HG02884 (cell line): Measurements from ENCODE around the gene CTU2.

ENCODE experiments used
- ATAC-seq: cut with Tn5 transposase; IDR thresholded peaks from one replicate; pipeline ENCODE4 v1.9.1; 2021; ENCODE audit warnings: mild to moderate bottlenecking, moderate library complexity; ENCODE audit not compliant: unreplicated experiment

Gene CTU2

DNA sequence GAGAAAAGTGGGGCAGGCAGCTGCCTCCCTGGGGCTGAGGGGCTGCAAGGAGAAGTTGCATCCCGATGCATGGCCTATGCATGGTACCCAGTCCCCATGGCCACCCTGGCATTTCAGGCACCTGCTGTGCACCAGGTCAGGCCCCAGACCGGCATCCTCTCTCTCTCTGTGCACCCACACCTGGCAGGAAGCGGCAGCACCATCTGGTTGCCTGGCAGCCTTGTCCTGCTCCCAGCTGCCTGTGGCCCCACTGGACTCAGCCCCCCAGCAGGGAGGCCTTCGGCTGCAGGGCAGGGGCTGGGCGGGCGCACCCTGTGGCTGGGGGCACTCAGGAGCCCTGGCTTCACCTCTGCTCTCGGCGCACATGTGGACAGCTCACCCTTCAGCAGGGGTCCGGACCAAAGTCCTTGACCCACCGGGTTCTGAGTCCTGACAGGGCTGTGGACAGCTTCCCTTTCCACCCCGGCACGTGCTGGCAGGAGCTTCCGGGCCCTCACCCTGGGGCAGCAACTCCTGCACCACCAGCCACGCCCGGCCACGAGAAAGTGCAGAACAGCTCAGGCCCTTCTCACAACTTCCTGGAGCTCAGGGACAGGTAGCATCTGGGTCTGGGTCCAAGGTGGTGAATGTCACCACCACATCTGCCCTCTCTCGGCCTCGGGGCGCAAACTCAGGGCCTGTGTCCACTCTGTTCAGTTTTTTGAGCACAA is 36.7 kb downstream of the CTU2 start:
- ATAC-seq, result no peak

DNA sequence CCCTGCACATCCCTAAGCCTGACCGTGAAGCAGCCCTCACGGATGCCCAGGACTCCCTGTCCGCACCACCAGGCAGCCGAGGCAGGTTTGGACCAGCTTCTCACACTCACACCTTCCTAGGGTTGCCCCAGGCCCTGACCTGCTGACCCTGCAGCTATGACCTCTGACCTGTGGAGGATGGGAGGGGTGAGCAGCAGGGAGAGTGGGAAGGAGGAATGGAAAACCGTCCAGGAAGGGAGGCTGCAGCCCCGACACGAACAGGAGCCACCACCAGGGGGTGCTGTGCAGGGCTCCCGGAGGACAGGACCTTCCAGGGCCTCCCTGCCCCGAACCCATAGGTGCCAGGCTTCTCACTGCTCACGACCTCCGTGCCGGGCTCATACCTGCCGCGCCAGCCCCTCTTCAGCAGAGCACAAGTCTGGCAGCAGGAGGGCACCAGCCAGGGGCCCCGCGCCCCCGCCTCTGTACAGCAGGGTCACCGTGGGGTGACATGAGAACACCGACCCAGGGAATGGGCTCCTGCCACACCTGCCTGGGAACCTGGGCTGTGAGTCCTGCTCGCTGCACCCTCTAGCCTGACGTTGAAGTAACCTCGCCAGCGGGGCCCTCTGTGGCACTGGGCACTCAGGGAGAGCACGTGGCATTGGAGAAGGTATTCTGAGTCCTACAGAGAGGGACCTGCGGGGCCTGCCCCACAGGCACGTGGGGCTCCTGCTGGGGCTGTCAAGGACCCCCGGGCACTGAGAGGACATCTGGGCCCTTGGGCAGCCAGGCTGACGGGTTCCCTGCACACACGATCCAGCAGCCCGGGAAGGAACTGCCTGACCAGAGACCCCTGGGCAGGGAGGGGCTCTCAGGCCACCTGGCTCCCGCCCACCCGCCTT is 37.6 kb downstream of the CTU2 start:
- no peak for ATAC-seq

DNA sequence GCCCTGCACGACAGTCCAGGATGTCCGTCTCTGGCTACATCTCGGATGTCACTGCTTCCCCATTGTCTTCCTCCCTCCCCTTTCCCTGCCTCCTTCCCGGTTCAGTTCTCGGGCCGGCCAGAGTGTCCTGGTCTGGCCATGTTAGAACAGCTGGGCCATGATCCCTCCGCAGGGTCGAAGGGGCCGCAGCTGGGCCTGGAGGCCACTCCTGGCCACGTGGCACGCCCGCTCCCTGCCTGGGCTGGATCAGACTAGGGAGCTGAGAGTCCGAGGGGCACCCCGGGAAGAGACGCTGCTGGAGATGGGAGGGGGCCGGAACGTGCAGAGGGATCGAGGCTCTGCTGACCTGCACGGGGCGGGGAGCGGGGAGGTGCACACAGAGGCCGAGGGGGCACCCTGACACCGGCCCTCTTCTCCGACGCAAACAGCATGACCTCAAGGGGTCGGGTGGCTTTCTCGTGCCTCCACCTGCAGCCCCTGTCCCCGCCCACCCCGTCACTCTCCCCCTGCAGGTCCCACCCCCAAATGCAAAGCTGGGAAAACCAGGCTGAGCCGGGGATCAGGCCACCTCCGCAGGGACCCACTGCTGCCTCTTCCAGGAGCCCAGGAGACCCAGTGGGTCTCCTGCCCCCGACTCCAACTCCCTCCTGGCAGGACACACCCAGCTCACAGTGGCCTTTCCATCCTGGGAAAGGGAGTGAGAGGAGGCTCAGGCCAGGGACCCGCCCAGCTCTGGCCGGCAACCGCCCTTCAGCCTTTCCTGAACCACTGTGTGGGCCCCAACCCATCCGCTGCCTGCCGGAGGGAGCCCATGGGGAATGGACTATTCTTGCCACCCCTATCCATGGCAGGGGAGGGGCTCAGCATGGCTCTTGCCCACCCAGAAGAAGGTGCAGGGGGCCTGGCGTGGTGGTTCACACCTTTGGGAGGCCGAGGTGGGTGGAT is 38.5 kb downstream of the CTU2 start:
- no peak for ATAC-seq

DNA sequence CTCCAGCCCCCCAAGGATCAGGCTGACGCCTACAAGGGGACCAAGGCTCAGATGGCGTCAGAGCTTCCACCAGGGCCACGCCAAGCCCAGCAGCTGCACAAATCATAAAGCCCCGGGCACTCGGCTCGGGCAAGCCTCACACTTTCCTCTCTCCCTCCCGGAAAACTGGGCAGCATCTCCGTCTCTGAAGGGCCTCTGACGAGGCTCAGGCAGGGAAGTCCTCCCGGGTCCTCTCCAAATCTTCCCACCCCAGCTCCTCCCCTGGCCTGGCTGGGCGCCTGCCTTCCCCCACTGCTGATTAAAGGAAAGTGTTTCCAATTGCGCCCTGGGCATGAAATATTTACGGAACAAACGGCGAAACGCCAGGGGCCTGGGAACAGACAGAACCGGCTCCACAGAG is 40.2 kb downstream of the CTU2 start:
- ATAC-seq, result no peak

DNA sequence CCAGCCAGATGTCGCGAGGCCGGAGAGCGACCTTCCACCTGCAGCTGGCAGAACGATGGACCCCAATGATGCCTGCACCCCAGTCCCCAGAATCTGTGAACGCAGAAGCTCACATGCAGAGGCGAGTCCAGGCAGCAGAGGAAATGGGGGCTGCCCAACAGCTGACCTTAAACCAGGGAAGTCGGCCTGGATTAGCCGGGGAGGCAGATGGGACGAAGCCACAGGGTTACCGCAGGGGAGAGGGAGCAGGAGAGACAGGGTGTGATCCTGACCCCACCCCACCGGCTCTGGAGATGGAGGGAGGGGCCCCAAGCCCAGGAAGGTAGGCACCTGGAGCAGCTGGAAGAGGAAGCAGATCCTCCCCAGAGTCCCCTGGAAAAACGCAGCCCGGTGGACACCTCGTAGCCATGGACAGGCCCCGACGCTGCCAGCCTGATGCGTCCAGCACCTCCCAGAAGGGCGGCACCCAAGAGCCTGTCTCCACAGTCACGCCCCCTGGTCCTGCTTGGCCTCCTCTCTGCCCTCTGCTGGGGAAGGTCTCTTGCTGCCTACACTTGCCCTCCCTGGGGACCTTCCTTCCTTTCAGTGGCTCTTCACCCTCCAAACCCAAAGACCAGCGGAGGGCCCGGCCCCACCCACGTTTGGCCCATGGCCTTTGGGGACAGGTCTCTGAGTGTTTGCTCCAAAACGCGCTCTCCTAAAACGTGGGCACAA is 41.4 kb downstream of the CTU2 start:
- ATAC-seq, result no peak

DNA sequence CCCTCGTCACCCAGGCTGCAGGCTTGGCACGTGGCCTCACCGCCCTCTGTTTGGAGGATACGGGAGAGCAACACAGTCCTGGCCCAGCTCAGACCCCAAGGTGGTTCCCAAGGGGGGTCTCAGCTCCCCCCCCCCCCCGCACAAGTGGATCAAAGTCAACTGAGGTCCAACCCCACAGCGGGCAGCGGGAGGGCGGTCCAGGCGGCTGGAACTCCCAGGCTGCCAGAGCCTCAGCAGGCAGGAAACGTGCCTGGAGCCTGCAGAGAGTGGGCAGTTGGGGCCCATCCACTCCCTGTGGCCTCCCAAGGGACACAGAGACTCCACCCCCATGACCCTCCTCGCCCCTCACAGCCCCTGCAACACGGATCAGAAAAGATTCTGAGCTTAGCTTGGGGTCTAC is 42.1 kb downstream of the CTU2 start:
- no peak for ATAC-seq

DNA sequence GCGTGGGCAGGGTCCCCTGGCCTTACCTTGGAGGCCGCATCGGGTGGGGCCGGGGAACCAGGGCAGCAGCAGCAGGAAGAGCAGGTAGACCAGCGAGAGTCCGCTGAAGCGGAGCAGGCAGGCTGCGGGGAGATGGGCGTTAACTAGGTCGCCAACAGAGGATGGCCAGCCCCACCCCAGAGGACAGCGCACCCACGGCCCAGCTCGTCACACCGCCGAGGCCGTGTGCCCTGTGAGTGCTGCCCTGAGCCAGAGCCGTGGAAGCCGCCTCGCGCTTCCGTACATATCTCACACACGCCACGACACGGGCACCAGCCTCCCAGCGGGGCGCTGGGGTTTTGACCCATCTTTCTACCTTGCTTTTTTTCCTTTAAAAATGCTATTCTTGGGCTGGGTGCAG is 43.1 kb downstream of the CTU2 start:
- ATAC-seq, result no peak

DNA sequence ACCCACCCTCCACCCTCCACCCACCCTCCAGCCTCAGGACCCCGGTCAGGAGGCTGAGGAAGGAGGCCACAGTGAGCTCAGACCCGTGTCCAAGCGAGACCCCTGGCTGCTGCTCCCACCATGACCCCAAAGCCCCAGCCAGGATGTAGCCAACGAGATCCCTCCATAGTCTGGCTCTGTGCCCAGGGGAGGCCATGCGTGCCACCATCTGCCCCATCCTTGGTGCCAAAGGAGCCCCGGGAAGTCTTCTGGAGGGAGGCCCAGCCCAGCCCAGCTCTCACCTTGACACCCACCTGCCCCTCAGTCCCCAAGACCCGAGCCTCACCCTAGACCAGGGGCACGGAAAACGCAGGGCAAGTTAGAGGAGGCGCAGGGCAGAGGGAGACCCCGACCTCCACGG is 44.6 kb downstream of the CTU2 start:
- no peak for ATAC-seq

DNA sequence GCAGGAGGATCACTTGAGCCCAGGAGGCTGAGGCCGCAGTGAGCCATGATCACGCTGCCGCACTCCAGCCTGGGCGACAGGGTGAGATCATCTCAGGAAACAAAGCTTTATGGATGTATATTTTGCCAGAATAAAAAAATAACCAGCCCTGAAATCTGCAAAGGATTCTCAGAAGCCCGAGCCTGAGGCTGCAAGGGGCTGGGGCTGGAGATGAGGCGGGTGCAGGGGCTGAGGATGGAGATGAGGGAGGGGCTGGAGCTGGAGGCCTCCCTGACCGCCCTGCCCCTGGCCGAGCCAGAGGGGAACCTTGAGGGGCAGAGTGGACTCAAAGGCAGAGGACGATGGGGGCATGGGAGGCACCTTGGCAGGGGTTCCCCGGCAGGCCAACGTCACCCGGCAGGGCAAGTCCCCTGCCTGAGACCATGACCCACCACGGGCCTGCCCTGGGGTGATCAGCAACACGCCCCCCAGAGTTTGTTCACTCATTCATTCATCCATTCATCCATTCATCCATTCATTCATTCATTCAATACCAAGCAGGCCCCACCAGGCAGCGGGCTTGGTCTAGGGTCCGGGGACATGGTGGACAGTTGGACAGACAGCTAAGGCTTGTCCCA is 46.2 kb downstream of the CTU2 start:
- ATAC-seq, result no peak

DNA sequence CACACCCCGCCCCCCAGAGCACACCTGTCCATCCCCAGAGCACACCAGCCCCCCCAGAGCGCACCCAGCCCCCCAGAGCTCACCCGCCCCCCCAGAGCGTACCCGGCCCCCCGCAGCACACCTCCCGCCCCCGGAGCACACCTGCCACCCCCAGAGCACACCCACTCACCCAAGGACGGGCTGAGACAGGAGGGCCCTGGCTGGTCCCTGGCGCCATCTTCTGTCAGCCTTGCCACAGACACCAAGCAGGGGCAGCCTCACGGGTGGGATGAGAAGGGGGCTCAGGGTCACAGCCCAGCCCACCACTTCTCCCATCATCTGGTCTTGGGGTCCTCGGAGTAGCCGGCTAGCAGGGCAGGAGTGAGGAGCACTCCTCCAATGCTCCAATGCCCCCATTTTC is 46.9 kb downstream of the CTU2 start:
- ATAC-seq, result no peak

DNA sequence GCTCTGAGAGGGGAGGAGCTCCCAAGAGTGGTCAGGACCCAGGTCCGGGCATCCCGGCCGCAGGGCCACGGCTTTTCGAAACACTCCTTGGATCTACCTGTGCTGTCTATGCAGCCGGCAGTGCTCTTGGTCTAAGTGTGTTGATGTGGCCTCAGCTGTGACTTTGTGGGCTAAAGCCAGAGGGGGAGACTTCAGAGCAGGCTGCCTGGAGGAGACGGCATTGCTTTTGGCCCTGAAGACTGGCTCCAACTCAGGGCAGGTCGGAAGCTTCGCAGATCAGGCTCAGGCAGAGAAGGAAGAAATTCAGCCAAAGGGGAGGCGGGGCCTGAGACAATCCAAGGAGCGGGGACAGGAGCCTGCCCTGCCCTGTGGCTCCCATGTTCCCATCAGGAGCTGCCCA is 47.3 kb downstream of the CTU2 start:
- ATAC-seq, result no peak

DNA sequence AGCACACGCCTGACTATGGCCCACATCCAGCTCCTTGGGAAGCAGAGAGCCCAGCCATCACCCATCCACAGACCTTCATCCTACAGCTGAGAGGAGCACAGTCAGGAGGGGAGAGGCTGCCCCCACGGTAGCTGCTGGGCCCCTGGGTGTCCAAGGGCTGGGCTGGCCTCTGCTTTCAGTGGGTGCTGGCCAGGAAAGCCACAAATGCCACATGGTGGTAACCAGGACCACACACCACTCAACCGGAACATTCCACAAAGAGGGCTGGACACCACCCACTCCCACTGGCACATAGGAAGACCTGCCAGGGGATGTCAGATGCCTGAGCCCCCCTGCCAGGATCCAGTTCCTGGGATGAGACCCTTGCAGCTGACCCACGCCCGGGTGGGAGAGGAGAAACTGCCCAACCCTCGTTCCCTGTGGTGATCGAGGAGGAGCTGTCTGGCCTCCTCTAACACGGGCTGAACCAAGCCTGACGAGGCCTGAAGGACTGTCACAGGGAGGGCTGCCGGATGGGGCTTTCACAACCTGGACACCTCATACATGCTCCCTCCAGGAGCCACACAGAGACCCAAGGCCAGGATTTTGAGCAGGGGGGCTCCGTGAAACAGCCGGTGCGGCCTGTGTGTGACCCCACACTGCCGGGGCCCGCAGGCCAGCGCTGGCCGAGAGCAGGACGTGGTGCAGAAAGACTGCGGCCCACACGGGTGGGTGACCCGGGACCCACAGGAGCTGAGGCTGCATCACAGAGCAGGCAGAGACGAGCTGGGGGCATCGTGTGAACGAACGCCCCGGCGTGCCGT is 48.0 kb downstream of the CTU2 start:
- ATAC-seq, result no peak

DNA sequence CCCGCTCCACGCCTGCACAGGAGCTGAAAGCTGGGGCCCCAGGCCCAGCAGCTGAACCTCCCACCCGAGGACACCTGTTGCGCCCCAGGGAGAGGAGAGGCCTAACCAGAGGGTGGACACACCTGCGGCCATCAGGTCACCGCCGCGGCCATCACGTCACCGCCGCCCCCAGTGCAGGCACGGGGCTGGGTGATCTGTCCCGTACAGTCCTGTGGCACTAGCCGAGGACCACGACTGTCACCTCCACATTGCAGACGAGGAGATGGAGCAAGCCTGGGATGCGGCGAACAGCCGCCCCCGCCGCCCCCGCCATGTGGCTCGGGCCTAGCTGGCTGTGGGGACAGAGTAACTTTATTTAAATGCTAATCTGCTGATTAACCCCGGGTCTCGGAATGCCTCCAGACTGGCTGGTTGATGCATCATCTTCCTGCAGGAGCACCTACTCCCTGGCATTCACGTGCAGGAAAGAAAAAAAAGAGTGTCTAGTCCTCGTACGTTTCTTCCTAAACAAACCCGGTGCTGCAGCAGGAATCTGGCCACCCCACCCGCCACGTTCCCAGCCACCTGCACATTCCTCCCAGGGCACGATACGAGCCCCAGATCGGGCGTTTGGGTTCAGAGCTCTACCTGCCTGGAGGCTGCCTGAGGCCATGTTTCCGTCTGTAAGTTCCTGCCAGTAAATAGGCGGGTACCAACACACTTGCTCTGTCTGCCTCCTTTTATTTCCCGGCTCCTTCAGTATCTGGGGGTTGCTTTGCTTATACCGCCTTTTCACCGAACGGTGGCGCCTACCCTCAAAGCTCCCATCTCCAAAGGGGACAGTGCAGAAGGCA is 48.8 kb downstream of the CTU2 start:
- ATAC-seq, result no peak

DNA sequence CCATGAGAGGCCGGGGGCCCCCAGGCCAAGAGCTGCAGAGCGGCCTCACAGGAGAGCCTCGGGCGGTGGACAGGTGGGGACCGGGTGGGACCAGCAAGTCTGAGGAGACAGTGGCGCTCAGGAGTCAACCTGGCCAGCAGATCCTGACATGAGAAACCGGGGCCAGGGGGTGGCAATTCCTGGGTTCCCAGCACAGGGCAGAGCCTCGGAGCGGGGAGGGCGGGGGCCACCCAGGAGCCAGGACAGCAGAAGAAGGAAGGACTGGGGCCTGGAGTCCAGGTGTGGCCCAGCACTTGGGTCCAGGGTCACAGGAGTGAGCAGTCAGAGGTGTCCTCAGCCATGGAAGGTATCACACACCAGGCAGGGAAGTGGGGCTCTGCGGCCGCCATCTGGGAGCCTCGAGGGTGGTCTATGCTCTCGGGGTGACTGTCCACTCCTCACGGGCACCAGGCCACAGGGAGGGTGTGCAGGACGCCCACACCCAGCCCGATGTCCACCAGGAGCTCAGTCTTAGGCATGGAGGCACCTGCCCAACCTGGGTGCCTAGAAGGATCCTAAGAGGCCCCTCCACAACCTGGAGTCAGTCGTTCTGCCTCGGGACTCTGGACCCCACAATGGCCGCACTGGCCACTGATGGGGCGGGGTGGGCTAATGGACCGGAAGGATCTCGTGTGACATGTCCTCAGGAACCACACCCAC is 49.6 kb downstream of the CTU2 start:
- no peak for ATAC-seq

DNA sequence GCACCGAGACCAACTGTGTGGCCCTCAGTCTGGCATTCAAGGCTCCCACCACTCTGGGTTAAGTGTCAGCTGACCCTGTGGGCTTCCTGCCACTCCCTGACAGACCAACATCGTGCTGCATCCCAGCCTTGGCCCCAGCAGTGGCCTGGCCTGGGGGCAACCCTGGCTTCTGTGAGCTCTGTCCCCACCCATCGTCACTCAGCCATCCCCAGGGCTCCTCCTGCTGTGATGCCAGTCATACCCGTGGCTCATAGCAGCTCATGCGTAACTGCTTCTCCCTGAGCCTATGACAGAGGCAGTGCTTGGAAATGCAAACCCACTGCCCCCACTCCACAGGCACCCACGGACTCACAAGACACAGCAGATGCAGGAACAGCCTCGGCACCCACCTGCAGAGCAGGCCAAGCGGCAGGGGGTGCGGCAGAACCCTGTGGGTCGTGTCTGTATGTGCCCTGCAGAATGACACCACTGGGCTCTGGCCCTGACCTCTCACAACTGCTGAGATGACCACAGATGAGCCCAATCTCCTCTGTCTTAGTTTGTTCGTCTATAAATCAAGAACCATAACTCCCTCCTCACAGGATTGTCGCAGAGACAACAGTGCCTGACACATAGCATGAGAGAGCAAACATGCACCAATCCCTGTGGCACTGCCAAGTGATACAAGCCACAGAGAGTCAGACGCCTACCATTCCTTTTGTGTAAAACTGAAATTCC is 52.1 kb downstream of the CTU2 start:
- no peak for ATAC-seq

DNA sequence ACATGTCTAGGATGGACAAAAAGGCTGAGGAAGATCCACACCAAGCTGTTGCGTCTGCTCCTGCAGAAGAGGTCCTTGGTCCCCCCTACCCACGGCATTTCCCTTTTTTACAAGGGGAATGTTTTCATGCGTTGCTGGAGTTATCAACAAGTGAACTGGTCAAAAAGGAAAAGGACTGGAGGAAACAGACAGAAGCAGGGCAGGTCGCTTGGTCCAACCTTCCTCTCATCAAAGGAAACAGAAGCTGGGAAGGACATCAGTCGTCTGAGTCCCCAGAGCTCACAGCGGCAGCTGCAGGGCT is 52.6 kb downstream of the CTU2 start:
- ATAC-seq, result no peak

DNA sequence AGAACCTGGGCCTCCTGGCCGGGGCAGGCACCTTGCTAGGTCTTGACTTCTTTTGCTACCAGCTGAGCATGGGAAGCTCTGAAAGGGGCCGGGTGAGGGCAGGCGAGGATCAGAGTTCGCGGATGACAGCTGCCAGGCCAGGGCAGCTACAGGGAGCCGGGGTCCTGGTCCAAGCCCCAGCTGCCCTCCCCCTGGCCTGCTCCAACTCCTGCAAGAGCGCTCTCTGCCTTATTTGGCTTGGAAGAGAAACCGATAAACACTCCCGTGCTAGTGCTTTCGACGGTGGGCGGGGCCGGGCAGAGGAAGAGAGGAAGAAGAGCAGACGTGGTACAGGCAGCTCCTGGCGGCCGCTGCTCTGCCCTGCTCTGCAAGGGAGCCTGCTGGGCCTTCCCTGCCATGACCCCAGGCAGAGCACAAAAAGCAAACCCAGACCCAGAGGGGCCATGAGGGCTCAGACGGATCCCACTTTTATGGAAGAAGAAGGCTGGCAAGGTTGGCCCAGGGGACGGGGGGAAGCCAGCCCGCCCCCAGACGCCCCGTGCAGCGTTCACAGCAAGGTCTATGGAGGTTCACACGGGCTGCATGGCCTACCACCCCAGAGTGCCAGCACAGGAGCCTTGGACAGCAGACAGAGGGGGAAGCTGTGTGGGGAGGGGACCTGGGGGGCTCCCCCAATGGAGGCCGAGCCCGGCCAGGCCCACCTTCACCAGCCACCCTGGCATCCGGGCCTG is 53.1 kb downstream of the CTU2 start:
- ATAC-seq, result no peak
